Pancreas (tissue), 10 donors: ENCODE results near the gene INPP4B. TPM values are rescaled to one million over a fixed set of nuclear protein-coding genes. Genes with fewer than 3 reads are reported as not detected.

Experiments
- ATAC-seq, 4 donors: fragments of 200-7000 bp; cut with Tn5 transposase; one replicate each; pipeline versions ENCODE4 v1.8.0 to v1.9.1; 2020; ENCODE audit warnings: mild to moderate bottlenecking in 4 of 4, moderate library complexity in 4 of 4
- DNase-seq, 6 donors: peaks; one replicate each; pipeline ENCODE4 v3.0.0-alpha.2; 2020
- FAIRE-seq: peaks from 2 replicates; lab custom pipeline; 2012; peaks lifted over from hg19 to GRCh38; lab: Jason Lieb, UNC
- H3K27ac ChIP-seq, 4 donors: fragments of 200-600 bp; sonication (generic); 1 replicate in 3 of 4; 2 replicates in 1 of 4; pipeline versions ENCODE4 v1.5.0 to v1.8.0; 2020
- H3K27me3 ChIP-seq, 4 donors: fragments of 200-600 bp; one replicate each; pipeline ENCODE4 v1.8.0; 2021
- H3K36me3 ChIP-seq, 3 donors: fragments of 200-600 bp; sonication (generic) in 1 of 3; one replicate each; pipeline versions ENCODE4 v1.5.0 to v1.8.0; 2020 to 2021
- H3K4me1 ChIP-seq, 3 donors: fragments of 200-600 bp; one replicate each; pipeline ENCODE4 v1.8.0; 2021
- H3K4me3 ChIP-seq, 4 donors: fragments of 200-600 bp; sonication (generic) in 2 of 4; one replicate each; pipeline versions ENCODE4 v1.5.0 to v1.8.0; 2020 to 2021
- H3K9me3 ChIP-seq, 4 donors: fragments of 200-600 bp; one replicate each; pipeline ENCODE4 v1.8.0; 2021
- WGBS, 2 donors: extraction: QIAGEN DNeasy Blood & Tissue Kit; methylation state at CpG; one replicate each; pipeline ENCODE4 v1.1.7; 2013; 5-methylcytosine and 5-hydroxymethylcytosine counted together
- intact Hi-C, 3 donors: fragments of 100-400 bp; cut with DNase I; formaldehyde crosslinking; loops; one replicate each; pipeline versions ENCODE4 v1.11.1 to v1.14.2; 2022
- polyA plus RNA-seq, 2 donors: library from polyadenylated mRNA; stranded (reverse); fragments of 200-250 nt; gene quantifications; one replicate each; pipeline ENCODE4 v1.2.3, GENCODE V29; 2013
- total RNA-seq, 6 donors: library from RNA; stranded (reverse); fragmentation: NEBNext Ultra II Directional in 4 of 6; extraction: Animal tissue kit (Norgen Biotek cat#: 25700) in 4 of 6; gene quantifications; one replicate each; pipeline versions ENCODE4 v1.2.1 to v1.2.4, GENCODE V29; 2021 to 2023
- TF ChIP-seq, protein P1 (sequence below), 4 donors: fragments of 200-600 bp; sonication (generic) in 3 of 4; IDR thresholded peaks; one replicate each; pipeline versions ENCODE4 v1.5.0 to v1.8.0; 2021; ENCODE audit warnings: antibody characterized with exemption in 4 of 4
- donor health status: healthy with polysubstance abuse.
- donor health status: DM: no; HTN: no; CAD: no; lungs with moderate emphysema.
- donor health status: DM: no; HTN: no; CAD: no.
- donor health status: control.
- donor health status: control.
- donor health status: Bipolar disorder and iron deficiency.
- donor health status: DM: yes; HTN: yes; CAD: no.
- donor health status: DM: no; HTN: no; CAD: no.
- donor health status: DM: no; HTN: no; CAD: no.
- donor health status: DM: yes; HTN: yes; CAD: no.

INPP4B gene
- total and polyA plus RNA-seq, 8 donors: 1.2 to 12.9 (median 5.5) TPM

- ATAC-seq (no peak), FAIRE-seq (no peak), DNase-seq (no peak)
- TF ChIP-seq, protein P1, sequence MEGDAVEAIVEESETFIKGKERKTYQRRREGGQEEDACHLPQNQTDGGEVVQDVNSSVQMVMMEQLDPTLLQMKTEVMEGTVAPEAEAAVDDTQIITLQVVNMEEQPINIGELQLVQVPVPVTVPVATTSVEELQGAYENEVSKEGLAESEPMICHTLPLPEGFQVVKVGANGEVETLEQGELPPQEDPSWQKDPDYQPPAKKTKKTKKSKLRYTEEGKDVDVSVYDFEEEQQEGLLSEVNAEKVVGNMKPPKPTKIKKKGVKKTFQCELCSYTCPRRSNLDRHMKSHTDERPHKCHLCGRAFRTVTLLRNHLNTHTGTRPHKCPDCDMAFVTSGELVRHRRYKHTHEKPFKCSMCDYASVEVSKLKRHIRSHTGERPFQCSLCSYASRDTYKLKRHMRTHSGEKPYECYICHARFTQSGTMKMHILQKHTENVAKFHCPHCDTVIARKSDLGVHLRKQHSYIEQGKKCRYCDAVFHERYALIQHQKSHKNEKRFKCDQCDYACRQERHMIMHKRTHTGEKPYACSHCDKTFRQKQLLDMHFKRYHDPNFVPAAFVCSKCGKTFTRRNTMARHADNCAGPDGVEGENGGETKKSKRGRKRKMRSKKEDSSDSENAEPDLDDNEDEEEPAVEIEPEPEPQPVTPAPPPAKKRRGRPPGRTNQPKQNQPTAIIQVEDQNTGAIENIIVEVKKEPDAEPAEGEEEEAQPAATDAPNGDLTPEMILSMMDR (IDR thresholded peaks at IDR 0.05): no peak
- H3K27ac ChIP-seq: no peak overlapping the region
- no peaks in the 10 kb centered on the region for H3K27me3 ChIP-seq
- H3K4me3 ChIP-seq: no peak overlapping the region
- H3K36me3 ChIP-seq: no peaks in the 10 kb centered on the region
- WGBS, 2 donors: 63 to 74% methylated on average over 1 of the region's 1 CpG
- intact Hi-C loops: no loop called here
- H3K4me1 ChIP-seq: no peaks in the 10 kb centered on the region
- no peaks in the 10 kb centered on the region for H3K9me3 ChIP-seq
Measured at GRCh38 chr4:142582340-142582739, 263.8 kb downstream of the INPP4B start.

GRCh38 chr4:142581881-142582280 is 264.2 kb downstream of the INPP4B start:
- intact Hi-C loops: no loop called here
- FAIRE-seq (no peak), ATAC-seq (no peak), DNase-seq (no peak)
- WGBS, 2 donors: 95 to 100% methylated on average over 1 of the region's 1 CpG
- Histone ChIP-seq H3K4me1 (no peaks in the 10 kb centered on the region), H3K27ac (no peak overlapping the region), H3K27me3 (no peaks in the 10 kb centered on the region), H3K4me3 (no peak overlapping the region), H3K36me3 (no peaks in the 10 kb centered on the region), H3K9me3 (no peaks in the 10 kb centered on the region)
- TF ChIP-seq, protein P1 (IDR thresholded peaks at IDR 0.05): no peak

DNA sequence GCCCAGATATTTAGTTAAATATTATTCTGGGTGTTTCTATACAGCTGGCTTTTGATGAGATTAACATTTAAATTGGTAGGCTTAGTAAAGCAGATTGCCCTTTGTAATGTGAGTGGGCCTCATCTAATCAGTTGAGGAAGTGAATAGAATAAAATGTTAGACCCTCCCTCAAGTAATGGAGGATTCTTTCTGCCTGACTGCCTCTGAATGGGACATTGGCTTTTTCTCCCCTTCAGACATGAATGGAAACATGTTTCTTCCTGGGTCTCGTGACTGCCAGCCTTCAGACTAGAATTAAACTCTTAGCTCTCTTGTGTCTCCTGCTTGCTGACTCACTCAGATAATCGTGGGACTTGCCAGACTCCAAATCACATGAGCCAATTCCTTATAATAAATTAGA is 266.7 kb downstream of the INPP4B start:
- H3K4me3 ChIP-seq: no peak overlapping the region
- no peaks in the 10 kb centered on the region for H3K4me1 ChIP-seq
- ATAC-seq (no peak), DNase-seq (no peak), FAIRE-seq (no peak)
- H3K27ac ChIP-seq: no peak overlapping the region
- H3K36me3 ChIP-seq: no peaks in the 10 kb centered on the region
- TF ChIP-seq, protein P1 (IDR thresholded peaks at IDR 0.05): no peak
- H3K9me3 ChIP-seq: no peaks in the 10 kb centered on the region
- WGBS, 2 donors: 62 to 68% methylated on average over 2 of the region's 2 CpGs
- intact Hi-C loops: no loop called here
- H3K27me3 ChIP-seq: no peaks in the 10 kb centered on the region

GRCh38 chr4:142574306-142574705 is 271.8 kb downstream of the INPP4B start:
- Histone ChIP-seq H3K36me3 (no peaks in the 10 kb centered on the region), H3K4me3 (no peak overlapping the region), H3K9me3 (no peaks in the 10 kb centered on the region), H3K27ac (no peak overlapping the region), H3K27me3 (no peaks in the 10 kb centered on the region), H3K4me1 (peaks cover 0 to 7% (median 2%) of the 10 kb centered on the region in 3 donors)
- DNase-seq: no peak
- no peak for ATAC-seq
- intact Hi-C loops: no loop called here
- WGBS, 2 donors: 94 to 98% methylated on average over 3 of the region's 3 CpGs
- FAIRE-seq: no peak
- TF ChIP-seq, protein P1 (IDR thresholded peaks at IDR 0.05): no peak

- FAIRE-seq (no peak), DNase-seq (no peak), ATAC-seq (no peak)
- Histone ChIP-seq H3K4me3 (no peak overlapping the region), H3K27ac (no peak overlapping the region), H3K27me3 (no peaks in the 10 kb centered on the region), H3K4me1 (peaks cover 7 to 26% (median 17%) of the 10 kb centered on the region in 3 donors), H3K9me3 (no peaks in the 10 kb centered on the region), H3K36me3 (no peaks in the 10 kb centered on the region)
- 53 to 80% methylated on average over 1 of the region's 1 CpG for WGBS, 2 donors
- intact Hi-C loops: no loop called here
- TF ChIP-seq, protein P1 (IDR thresholded peaks at IDR 0.05): no peak
Measured at GRCh38 chr4:142572071-142572470, 274.0 kb downstream of the INPP4B start.
